HAP-1 (cell line): ENCODE measurements around the gene NIN.

Source experiments
- DNase-seq, 2 experiments: peaks; one replicate each; pipeline ENCODE4 v3.0.0-alpha.2; 2016 to 2020; ENCODE audit warnings: low spot score in 2 of 2
- H3K27me3 ChIP-seq: fragments of 250-450 bp; sonication (Bioruptor Pico); 2 replicates; pipeline ENCODE4 v1.5.1; 2020; ENCODE audit warnings: low read depth, mild to moderate bottlenecking, moderate library complexity
- H3K36me3 ChIP-seq: fragments of 250-450 bp; sonication (Bioruptor Pico); replicated peaks from 2 replicates; pipeline ENCODE4 v1.5.1; 2020; ENCODE audit warnings: mild to moderate bottlenecking
- H3K4me1 ChIP-seq: fragments of 250-450 bp; sonication (Bioruptor Pico); 2 replicates; pipeline ENCODE4 v1.5.1; 2020; ENCODE audit warnings: mild to moderate bottlenecking
- H3K4me3 ChIP-seq: fragments of 250-450 bp; sonication (Bioruptor Pico); 2 replicates; pipeline ENCODE4 v1.5.1; 2020; ENCODE audit warnings: mild to moderate bottlenecking, moderate library complexity
- H3K9me3 ChIP-seq: fragments of 250-450 bp; sonication (Bioruptor Pico); 2 replicates; pipeline ENCODE4 v1.5.1; 2020; ENCODE audit warnings: mild to moderate bottlenecking, moderate library complexity
- in situ Hi-C: fragments of 300-500 bp; cut with MboI; formaldehyde crosslinking; loops from 3 replicates; pipeline ENCODE4 v1.14.3; 2020; ENCODE audit warnings: low sequenced_read_pairs, inconsistent platforms, mixed read lengths

NIN gene

GRCh38 chr14:50784683-50785456, 46.1 kb downstream of the NIN start:
- no peaks in the 10 kb centered on the region for H3K9me3 ChIP-seq
- no peak for DNase-seq
- no peak overlapping the region for H3K4me3 ChIP-seq
- no peaks in the 10 kb centered on the region for H3K27me3 ChIP-seq
- H3K4me1 ChIP-seq: peaks cover 13% of the 10 kb centered on the region
- in situ Hi-C loops: no loop called here
- no peaks in the 10 kb centered on the region for H3K36me3 ChIP-seq

- in situ Hi-C loops: no loop called here
- Histone ChIP-seq H3K4me3 (no peak overlapping the region), H3K9me3 (no peaks in the 10 kb centered on the region), H3K27me3 (no peaks in the 10 kb centered on the region), H3K36me3 (no peaks in the 10 kb centered on the region), H3K4me1 (peaks cover 13% of the 10 kb centered on the region)
- DNase-seq: no peak
Observed at GRCh38 chr14:50783563-50783962, 47.4 kb downstream of the NIN start.

GRCh38 chr14:50780393-50780792, 50.6 kb downstream of the NIN start:
- peaks cover 7% of the 10 kb centered on the region; the same call in 1 of the 2 replicates for H3K36me3 ChIP-seq
- H3K9me3 ChIP-seq: no peaks in the 10 kb centered on the region
- no peak overlapping the region for H3K4me3 ChIP-seq
- in situ Hi-C loops: no loop called here
- H3K27me3 ChIP-seq: no peaks in the 10 kb centered on the region
- DNase-seq: no peak
- peaks cover 2% of the 10 kb centered on the region; the same call in 1 of the 2 replicates for H3K4me1 ChIP-seq

DNA sequence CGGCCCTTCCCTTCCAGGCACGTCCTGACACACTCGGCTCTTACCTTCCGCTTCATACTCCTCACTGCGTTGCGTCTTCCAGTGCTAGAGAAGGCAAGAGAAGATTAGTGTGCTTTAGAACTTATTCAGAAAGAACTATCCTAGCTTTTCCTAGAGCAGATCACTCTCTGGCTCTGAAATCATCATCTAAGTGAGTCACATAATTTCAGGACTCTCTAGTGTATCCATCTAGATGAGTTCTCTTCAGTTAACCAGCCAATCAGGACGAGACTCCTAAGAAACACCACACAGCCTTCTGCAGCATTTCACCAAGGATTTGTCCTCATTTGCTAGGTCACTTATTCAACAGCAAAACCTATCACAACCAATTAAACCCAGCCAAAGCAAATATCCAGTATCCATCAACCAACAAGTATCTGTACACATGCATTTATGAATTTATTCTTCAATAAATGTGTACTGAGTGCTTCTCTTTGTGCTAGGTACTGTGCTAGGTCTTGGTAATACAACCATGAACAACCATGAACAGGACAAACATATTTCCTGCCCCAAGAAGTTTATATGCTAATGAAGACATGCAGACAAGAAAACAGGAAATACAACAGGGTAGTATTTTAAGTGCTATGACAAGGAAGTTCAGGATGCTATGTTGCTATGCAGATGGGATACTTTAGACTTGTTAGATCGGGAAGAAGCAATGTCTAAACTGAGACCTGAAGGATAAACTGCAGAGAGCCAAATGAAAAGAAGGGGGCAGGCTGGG, 52.1 kb downstream of the NIN start:
- Histone ChIP-seq H3K4me1 (peaks cover 2% of the 10 kb centered on the region; the same call in 1 of the 2 replicates), H3K27me3 (no peaks in the 10 kb centered on the region), H3K4me3 (no peak overlapping the region), H3K9me3 (no peaks in the 10 kb centered on the region), H3K36me3 (peaks cover 11% of the 10 kb centered on the region)
- DNase-seq: no peak
- in situ Hi-C loops: loop anchor here (10.0 kb wide), 1 partner anchor 154 kb away; no protein-coding TSS in a partner anchor

GRCh38 chr14:50776522-50776921, 54.4 kb downstream of the NIN start:
- in situ Hi-C loops: loop anchor here (10.0 kb wide), 1 partner anchor 152 kb away; no protein-coding TSS in a partner anchor
- no peaks in the 10 kb centered on the region for H3K27me3 ChIP-seq
- DNase-seq: no peak
- no peaks in the 10 kb centered on the region for H3K9me3 ChIP-seq
- peaks cover 2% of the 10 kb centered on the region; the same call in 1 of the 2 replicates for H3K4me1 ChIP-seq
- peaks cover 27% of the 10 kb centered on the region for H3K36me3 ChIP-seq
- no peak overlapping the region for H3K4me3 ChIP-seq

DNA sequence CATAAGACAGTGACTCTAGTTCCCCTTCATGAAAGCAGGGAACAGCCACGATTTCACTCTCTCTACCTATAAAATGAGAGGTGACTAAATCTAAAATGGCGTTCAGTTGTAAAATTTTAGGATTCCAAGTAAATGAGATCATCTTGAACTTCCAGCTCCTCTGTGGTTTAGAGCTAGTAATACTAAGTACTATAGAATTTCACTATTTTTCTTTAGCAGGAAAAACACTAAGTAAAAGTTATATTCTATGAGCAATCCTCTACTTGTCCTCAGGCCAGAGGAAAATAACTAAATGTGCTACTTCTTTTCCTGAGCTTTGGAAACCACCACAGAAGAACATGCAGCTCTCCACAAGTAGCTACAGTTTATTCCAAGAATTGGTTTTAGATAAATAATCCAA, 55.6 kb downstream of the NIN start:
- Histone ChIP-seq H3K27me3 (no peaks in the 10 kb centered on the region), H3K4me1 (peaks cover 2% of the 10 kb centered on the region; the same call in 1 of the 2 replicates), H3K9me3 (no peaks in the 10 kb centered on the region), H3K4me3 (no peak overlapping the region), H3K36me3 (peaks cover 34% of the 10 kb centered on the region)
- in situ Hi-C loops: loop anchor here (10.0 kb wide), 1 partner anchor 151 kb away; no protein-coding TSS in a partner anchor
- no peak for DNase-seq

DNA sequence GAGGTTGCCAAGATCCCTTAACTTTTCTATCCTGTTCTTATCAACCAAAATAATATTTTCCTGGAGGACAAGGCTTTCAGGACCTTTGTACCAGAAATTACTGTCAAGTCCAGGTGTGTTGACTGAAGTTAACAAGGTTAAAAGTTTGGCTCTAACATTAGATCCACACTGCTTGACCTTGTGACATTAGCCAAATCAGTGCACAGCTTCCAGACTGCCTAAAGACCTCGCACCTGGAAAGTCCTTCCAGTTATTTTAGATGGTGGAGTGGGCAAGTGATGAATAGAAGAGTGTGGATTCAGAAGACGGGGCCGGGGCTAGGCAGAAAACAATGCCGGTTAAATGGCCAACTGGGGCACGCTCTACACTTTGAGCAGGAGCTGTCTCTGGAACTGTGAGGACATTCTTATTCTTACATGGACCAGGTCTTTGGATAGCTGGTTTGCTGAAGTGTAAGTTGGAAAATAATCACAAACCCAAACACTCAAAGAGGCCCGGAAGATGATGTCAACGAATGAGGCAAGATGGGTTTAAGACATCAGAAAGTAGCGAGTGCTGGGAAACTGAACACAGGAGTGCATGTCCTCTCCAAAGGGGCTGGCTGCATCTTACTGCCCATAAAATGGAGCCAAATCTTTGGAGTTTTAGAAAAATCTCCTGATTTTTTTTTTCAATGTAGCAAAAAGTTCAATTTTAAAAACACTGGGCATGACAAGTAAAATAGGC, 56.3 kb downstream of the NIN start:
- H3K36me3 ChIP-seq: peaks cover 34% of the 10 kb centered on the region
- H3K27me3 ChIP-seq: no peaks in the 10 kb centered on the region
- H3K4me1 ChIP-seq: peaks cover 2% of the 10 kb centered on the region; the same call in 1 of the 2 replicates
- no peak overlapping the region for H3K4me3 ChIP-seq
- no peaks in the 10 kb centered on the region for H3K9me3 ChIP-seq
- no peak for DNase-seq
- in situ Hi-C loops: loop anchor here (5.0 to 10.0 kb wide), 2 partner anchors 150 to 232 kb away; no protein-coding TSS in a partner anchor

DNA sequence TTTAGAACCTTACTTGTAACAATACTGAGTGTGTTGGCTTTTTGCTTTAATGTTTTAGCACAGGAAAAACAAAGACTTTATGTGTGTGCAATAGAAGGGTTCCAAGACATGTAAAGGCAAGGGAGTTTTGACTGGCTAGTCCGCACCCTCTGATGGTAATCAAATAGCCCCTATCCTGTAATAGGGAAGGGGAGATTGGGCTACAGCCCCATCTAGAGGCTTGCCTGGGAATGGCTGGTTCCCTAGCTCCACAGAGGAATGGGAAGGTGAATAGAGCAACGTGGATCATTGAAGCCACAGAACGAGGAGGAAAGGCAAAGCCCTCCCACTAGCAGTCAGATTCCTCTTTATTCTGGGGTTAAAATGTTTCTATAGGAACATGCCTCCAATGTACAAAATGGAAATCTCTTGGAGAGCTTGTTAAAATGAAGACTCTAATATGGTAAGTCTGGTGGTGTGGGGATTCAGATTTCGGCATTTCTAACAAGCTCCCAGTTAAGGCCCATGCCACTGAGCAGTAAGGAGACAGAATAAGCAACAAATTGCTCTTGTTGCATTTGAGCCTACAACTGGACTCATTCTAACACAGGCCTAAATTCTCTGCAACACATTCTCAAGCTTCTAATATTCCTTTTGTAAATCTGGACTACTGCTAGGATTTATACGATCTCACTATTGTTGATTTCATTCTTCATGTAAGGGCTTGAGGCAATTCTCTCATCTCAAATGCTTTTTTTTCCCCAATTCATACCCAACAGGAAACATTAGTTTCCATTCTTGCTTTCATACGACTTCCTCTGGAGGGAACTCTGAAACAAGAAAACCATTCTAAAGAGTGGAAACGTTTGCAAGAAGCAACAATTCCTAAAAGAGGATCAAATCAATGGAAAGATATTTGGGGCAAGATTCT, 57.1 kb downstream of the NIN start:
- Histone ChIP-seq H3K4me3 (no peak overlapping the region), H3K36me3 (peaks cover 36% of the 10 kb centered on the region), H3K27me3 (no peaks in the 10 kb centered on the region), H3K4me1 (peaks cover 2% of the 10 kb centered on the region; the same call in 1 of the 2 replicates), H3K9me3 (no peaks in the 10 kb centered on the region)
- peak; percentile 56 to 79 for DNase-seq
- in situ Hi-C loops: loop anchor here (5.0 to 10.0 kb wide), 2 partner anchors 149 to 232 kb away; no protein-coding TSS in a partner anchor

DNA sequence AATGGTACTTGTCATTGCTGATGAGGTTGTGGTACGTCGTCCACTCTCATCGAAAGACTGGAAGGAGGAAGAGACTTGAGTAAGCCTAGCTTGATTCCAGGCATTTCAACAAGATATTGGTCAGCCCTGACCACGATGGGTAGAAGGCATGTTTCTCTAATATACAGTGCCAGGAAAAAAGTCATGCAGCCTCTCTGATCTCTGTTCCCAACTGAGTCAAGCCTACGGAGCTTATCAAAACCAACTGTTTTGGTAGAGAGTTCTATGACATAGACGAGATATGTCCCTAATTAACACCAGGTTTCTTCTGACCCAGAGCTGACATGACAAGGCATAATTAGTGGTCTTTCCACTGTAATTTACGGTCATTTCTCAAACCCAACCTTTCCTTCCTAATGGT, 58.5 kb downstream of the NIN start:
- H3K4me3 ChIP-seq: no peak overlapping the region
- in situ Hi-C loops: loop anchor here (5.0 to 10.0 kb wide), 2 partner anchors 148 to 230 kb away; no protein-coding TSS in a partner anchor
- H3K4me1 ChIP-seq: no peaks in the 10 kb centered on the region
- H3K36me3 ChIP-seq: peaks cover 39% of the 10 kb centered on the region
- no peak for DNase-seq
- no peaks in the 10 kb centered on the region for H3K27me3 ChIP-seq
- no peaks in the 10 kb centered on the region for H3K9me3 ChIP-seq

GRCh38 chr14:50770586-50770985, 60.4 kb downstream of the NIN start:
- Histone ChIP-seq H3K27me3 (no peaks in the 10 kb centered on the region), H3K9me3 (no peaks in the 10 kb centered on the region), H3K36me3 (peaks cover 41% of the 10 kb centered on the region), H3K4me1 (no peaks in the 10 kb centered on the region), H3K4me3 (no peak overlapping the region)
- in situ Hi-C loops: loop anchor here (5.0 to 10.0 kb wide), 2 partner anchors 146 to 228 kb away; no protein-coding TSS in a partner anchor
- no peak for DNase-seq

DNA sequence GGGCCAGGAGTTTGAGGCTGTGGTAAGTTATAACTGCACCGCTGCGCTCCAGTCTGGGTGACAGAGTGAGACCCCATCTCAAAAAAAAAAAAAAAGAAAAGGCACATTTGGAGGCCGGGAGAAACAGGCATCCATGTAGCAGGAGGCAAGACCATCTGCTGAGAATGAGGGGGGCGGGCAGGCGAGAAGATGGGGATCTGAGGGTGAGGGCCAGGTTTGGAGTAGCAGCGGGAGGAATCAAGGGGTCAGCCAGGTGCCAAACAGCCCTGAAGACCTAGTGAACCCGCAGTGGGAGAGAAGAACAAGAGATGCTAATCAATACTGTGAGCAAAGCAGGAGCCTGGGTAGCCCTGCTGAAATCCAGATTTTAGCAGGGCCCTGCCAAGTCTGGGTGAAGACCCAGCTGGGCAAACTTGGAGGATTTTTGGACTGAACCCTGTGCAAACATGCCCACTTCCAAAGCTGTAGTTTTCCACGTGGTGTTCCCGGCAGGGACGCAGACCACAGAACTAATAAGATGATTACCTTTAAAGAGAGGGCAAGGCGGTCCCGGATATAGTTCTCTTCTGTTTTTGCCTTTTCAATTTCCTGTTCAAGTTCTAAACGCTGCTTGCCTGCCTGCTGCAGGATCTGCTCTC, 61.0 kb downstream of the NIN start:
- no peaks in the 10 kb centered on the region for H3K27me3 ChIP-seq
- no peak overlapping the region for H3K4me3 ChIP-seq
- in situ Hi-C loops: loop anchor here (5.0 to 10.0 kb wide), 2 partner anchors 145 to 228 kb away; no protein-coding TSS in a partner anchor
- H3K9me3 ChIP-seq: no peaks in the 10 kb centered on the region
- peaks cover 41% of the 10 kb centered on the region for H3K36me3 ChIP-seq
- no peak for DNase-seq
- H3K4me1 ChIP-seq: no peaks in the 10 kb centered on the region

- H3K4me3 ChIP-seq: no peak overlapping the region
- in situ Hi-C loops: no loop called here
- no peak for DNase-seq
- H3K27me3 ChIP-seq: no peaks in the 10 kb centered on the region
- H3K4me1 ChIP-seq: peaks cover 3% of the 10 kb centered on the region
- H3K9me3 ChIP-seq: no peaks in the 10 kb centered on the region
- peaks cover 41% of the 10 kb centered on the region for H3K36me3 ChIP-seq
Observed at GRCh38 chr14:50768680-50769079, 62.3 kb downstream of the NIN start.
